Vagina (tissue), 2 donors: ENCODE measurements around the gene METTL16. TPM values are rescaled to one million over a fixed set of nuclear protein-coding genes. Genes with fewer than 3 reads are reported as not detected.
A peak's percentile ranks its signal among the peaks of the same experiment; 100 is the strongest.

ENCODE experiments used
- DNase-seq, 2 donors: peaks; one replicate each; pipeline ENCODE4 v3.0.0-alpha.2; 2017; ENCODE audit errors: extremely low spot score in 2 of 2
- H3K27ac ChIP-seq: fragments of 200-600 bp; sonication (generic); one replicate; pipeline ENCODE4 v1.5.1; 2019
- H3K27me3 ChIP-seq: fragments of 200-600 bp; sonication (generic); one replicate; pipeline ENCODE4 v1.5.1; 2019
- H3K36me3 ChIP-seq, 2 donors: fragments of 200-600 bp; sonication (generic); one replicate each; pipeline ENCODE4 v1.5.1; 2017 to 2019
- H3K4me1 ChIP-seq: fragments of 200-600 bp; sonication (generic); one replicate; pipeline ENCODE4 v1.5.1; 2019
- H3K4me3 ChIP-seq, 2 donors: fragments of 200-600 bp; sonication (generic); 1 replicate in 1 of 2; 2 replicates in 1 of 2; pipeline ENCODE4 v1.5.1; 2016 to 2019
- H3K9me3 ChIP-seq: fragments of 200-600 bp; sonication (generic); one replicate; pipeline ENCODE4 v1.5.1; 2019
- CTCF ChIP-seq, 3 experiments: fragments of 450-650 bp in 2 of 3; fragments of 200-600 bp in 1 of 3; sonication (generic) in 1 of 3; IDR thresholded peaks; one replicate each; pipeline ENCODE4 v1.5.1; 2017 to 2019; ENCODE audit warnings: antibody characterized with exemption in 3 of 3, mild to moderate bottlenecking in 2 of 3, moderate library complexity in 2 of 3
- POLR2A ChIP-seq, 2 donors: fragments of 450-650 bp; IDR thresholded peaks; one replicate each; pipeline ENCODE4 v1.6.1; 2017; ENCODE audit warnings: antibody characterized with exemption in 2 of 2, mild to moderate bottlenecking in 2 of 2, moderate library complexity in 2 of 2
- POLR2AphosphoS5 ChIP-seq, 2 donors: sonication (generic); formaldehyde crosslinking; IDR thresholded peaks; one replicate each; pipeline ENCODE4 v1.9.0; 2017; ENCODE audit warnings: antibody characterized with exemption in 2 of 2, mild to moderate bottlenecking in 2 of 2, low read depth in 1 of 2; ENCODE audit not compliant: insufficient read depth in 1 of 2
- intact Hi-C: fragments of 100-400 bp; cut with DNase I; formaldehyde crosslinking; loops from one replicate; pipeline ENCODE4 v1.15.1; 2023
- total RNA-seq: library from RNA; depleted of rRNA; stranded (reverse); fragments of >200 nt; gene quantifications from one replicate; pipeline ENCODE4 v1.2.3, GENCODE V29; 2016

METTL16 gene
- total RNA-seq, 1 donor from 2014 or later, result 30.4 TPM

DNA sequence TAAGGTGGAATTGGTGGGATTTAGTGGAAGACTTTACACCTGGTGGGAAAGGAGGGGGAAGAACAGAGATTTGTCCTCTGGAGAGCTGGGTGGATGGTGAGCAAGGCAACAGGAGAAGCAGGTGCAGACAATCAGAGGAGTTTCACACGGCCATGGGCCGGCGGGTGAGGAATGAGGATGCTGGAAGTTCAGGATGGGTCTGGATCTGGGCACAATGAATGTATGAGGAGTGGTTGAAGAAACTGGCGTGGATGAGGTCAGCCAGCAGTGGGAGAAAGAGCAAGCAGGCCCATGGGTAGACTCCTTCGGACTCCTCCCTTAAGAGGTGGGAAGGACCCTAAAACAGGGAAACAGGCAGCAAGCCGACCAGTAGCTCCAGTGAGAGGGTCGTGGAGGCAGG is 100.7 kb downstream of the METTL16 start:
- no peak overlapping the region for H3K4me3 ChIP-seq
- no peak overlapping the region for H3K27ac ChIP-seq
- TF ChIP-seq CTCF (IDR thresholded peaks at IDR 0.05), result peak in 1 of 3 experiments; percentile 4
- TF ChIP-seq POLR2A (IDR thresholded peaks at IDR 0.05), result no peak
- H3K27me3 ChIP-seq, result no peaks in the 10 kb centered on the region
- H3K36me3 ChIP-seq, result no peaks in the 10 kb centered on the region
- H3K4me1 ChIP-seq, result peaks cover 25% of the 10 kb centered on the region
- H3K9me3 ChIP-seq, result no peaks in the 10 kb centered on the region
- no peak for DNase-seq
- intact Hi-C loops, result no loop called here

DNA sequence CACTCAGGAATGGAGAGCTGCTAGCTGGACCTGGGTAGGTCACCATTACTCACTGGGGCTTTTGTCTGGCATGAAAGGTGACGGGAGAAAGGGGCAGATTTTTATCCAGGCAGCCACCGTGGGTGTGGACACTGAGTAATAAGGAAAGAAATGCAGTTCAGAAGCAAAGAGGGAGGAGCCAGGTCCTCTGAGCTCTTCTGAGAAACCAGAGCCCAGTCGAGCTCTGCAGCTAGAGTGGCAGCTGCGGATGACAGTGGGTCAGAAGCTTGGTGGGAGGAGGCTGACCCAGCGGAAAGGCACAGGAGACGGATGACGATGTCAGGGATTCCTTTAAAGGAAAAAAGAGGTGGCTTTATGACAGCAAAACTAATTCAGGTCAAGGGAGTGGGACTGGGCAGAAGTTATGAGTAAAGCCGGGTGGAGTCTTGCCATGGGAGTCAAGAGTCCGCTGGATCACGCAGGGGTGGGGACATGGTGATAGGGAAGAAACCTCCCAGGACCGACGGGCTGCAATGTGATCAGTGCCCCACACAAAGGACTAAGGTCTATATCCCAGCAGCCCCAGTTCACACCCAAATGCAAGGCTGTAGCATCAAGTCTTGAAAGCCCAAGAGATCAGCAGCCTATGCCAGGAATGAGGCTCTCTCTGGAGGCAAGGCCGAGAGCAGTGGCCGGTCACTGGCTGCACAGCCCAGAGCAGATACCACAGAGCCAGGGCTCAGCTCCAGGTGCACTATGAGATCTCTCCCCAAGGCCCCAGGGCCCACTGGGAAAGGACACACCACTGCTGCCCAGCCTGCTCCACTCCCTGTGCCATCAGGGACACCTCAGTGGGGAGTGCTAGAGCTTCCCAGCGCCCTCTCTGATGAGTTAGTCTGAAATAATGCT is 104.5 kb downstream of the METTL16 start:
- peak in 1 of 2 donors; percentile 94 for DNase-seq
- Histone ChIP-seq H3K27ac (peak overlapping the region; percentile 99), H3K4me3 (peak overlapping the region in 1 of 2 donors; percentile 0), H3K36me3 (no peaks in the 10 kb centered on the region), H3K9me3 (no peaks in the 10 kb centered on the region), H3K4me1 (peaks cover 57% of the 10 kb centered on the region), H3K27me3 (no peaks in the 10 kb centered on the region)
- intact Hi-C loops, result no loop called here
- TF ChIP-seq CTCF (IDR thresholded peaks at IDR 0.05), result no peak
- TF ChIP-seq POLR2A (IDR thresholded peaks at IDR 0.05), result peak in 1 of 2 donors; percentile 37
- TF ChIP-seq POLR2AphosphoS5 (IDR thresholded peaks at IDR 0.05; ENCODE audit: insufficient read depth in 1 of 2, low read depth in 1 of 2), result peak; percentile 79 to 92

- DNase-seq, result peak in 1 of 2 donors; percentile 87
- intact Hi-C loops, result no loop called here
- peak overlapping the region; percentile 99 for H3K27ac ChIP-seq
- no peaks in the 10 kb centered on the region for H3K9me3 ChIP-seq
- H3K4me1 ChIP-seq, result peaks cover 57% of the 10 kb centered on the region
- no peaks in the 10 kb centered on the region for H3K27me3 ChIP-seq
- TF ChIP-seq POLR2AphosphoS5 (IDR thresholded peaks at IDR 0.05; ENCODE audit: insufficient read depth in 1 of 2, low read depth in 1 of 2), result peak in 1 of 2 donors; percentile 15
- no peak for TF ChIP-seq CTCF (IDR thresholded peaks at IDR 0.05)
- TF ChIP-seq POLR2A (IDR thresholded peaks at IDR 0.05), result no peak
- no peaks in the 10 kb centered on the region for H3K36me3 ChIP-seq
- peak overlapping the region in 1 of 2 donors; percentile 0 for H3K4me3 ChIP-seq
Observed at GRCh38 chr17:2406271-2406902, 105.3 kb downstream of the METTL16 start.

GRCh38 chr17:2405247-2405926 is 106.3 kb downstream of the METTL16 start:
- no peaks in the 10 kb centered on the region for H3K27me3 ChIP-seq
- TF ChIP-seq CTCF (IDR thresholded peaks at IDR 0.05) (no peak), POLR2AphosphoS5 (IDR thresholded peaks at IDR 0.05; ENCODE audit: insufficient read depth in 1 of 2, low read depth in 1 of 2) (peak; percentile 39 to 76)
- DNase-seq, result no peak
- H3K27ac ChIP-seq, result peak overlapping the region; percentile 99
- H3K36me3 ChIP-seq, result no peaks in the 10 kb centered on the region
- H3K4me1 ChIP-seq, result peaks cover 57% of the 10 kb centered on the region
- intact Hi-C loops, result no loop called here
- no peaks in the 10 kb centered on the region for H3K9me3 ChIP-seq
- no peak overlapping the region for H3K4me3 ChIP-seq
